Mammary epithelial cell (primary cell): ENCODE results near the gene SH3GLB1.

Experiments used
- CTCF ChIP-seq, 2 donors: IDR thresholded peaks in 1 of 2; conservative IDR thresholded peaks in 1 of 2; 2 replicates each; pipeline ENCODE4 v1.5.1; 2011 to 2012; ENCODE audit warnings: inconsistent platforms in 2 of 2, low read length in 2 of 2, mild to moderate bottlenecking in 2 of 2, control low read depth in 1 of 2, low read depth in 1 of 2; ENCODE audit not compliant: insufficient read depth in 1 of 2; ENCODE audit errors: extremely low read depth in 1 of 2
- EZH2 ChIP-seq: IDR thresholded peaks from 2 replicates; pipeline ENCODE4 v1.6.1; 2012; ENCODE audit warnings: low read length, inconsistent platforms, borderline replicate concordance

GRCh38 chr1:86756062-86756406, 51.7 kb downstream of the SH3GLB1 start:
- TF ChIP-seq CTCF (conservative IDR thresholded peaks at IDR 0.05 in 1 of 2, IDR thresholded peaks at IDR 0.05 in 1 of 2; ENCODE audit: extremely low read depth in 1 of 2, insufficient read depth in 1 of 2, low read depth in 1 of 2, low read length in 2 of 2), result no peak
- TF ChIP-seq EZH2, result no peak
